Stimulated activated CD8-positive, alpha-beta memory T cell treated with anti-CD3 and anti-CD28 coated beads, Interleukin-12 subunit alpha, Interleukin-12 subunit beta, amount 100 ng/mL, for 1 hour (primary cell): Measurements from ENCODE around the gene GALNT6.

ENCODE experiments used
- DNase-seq: peaks from one replicate; pipeline ENCODE4 v3.0.0-alpha.2; 2020; ENCODE audit warnings: low read depth

Gene GALNT6

GRCh38 chr12:51381226-51382079 is 9.8 kb downstream of the GALNT6 start:
- DNase-seq, result no peak

DNA sequence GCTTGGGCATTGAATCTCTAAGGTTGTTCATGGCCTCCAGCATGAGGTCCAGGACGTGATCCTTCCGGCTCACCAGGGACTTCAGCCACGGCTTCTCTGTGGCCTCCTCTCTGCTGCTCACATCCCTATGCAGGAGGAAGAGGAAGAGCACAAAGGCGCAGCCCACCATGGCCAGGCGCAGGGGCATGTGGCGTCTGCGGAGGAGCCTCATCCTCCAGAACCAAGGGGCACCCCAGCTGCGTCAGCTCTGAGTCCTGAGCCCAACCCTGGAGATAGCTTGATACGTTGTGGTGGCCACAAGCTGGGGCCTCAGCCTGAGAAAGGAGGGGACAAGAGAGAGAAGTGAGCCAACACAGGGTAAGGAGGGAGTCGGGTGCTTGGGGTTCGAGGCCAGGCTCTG is 11.6 kb downstream of the GALNT6 start:
- DNase-seq, result no peak

DNA sequence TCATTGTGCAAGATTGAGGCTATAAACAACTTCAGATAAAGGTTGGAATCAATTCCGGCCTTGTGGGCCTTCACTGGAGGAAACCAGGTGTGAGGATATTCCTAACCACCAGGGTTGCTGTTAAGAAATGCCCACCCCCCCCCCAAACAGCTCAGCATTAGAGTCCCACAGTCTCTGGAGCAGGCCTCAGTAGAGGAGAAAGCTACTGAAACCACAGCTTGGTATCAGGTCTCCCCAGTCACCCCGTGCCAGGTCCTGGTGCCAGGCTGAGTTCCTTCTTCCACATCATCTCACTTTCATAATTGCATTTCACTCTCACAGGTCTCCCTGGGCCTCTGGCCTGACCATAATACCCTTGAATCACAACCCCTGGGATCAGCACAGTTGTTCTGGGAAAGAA is 12.5 kb downstream of the GALNT6 start:
- no peak for DNase-seq

- DNase-seq, result no peak
These were observed 13.9 kb downstream of the GALNT6 start for GRCh38 chr12:51377099-51377984.

- DNase-seq, result no peak
These were observed 16.4 kb downstream of the GALNT6 start for GRCh38 chr12:51374856-51375255.

- DNase-seq, result no peak
These were observed 16.8 kb downstream of the GALNT6 start for GRCh38 chr12:51374361-51374760.

DNA sequence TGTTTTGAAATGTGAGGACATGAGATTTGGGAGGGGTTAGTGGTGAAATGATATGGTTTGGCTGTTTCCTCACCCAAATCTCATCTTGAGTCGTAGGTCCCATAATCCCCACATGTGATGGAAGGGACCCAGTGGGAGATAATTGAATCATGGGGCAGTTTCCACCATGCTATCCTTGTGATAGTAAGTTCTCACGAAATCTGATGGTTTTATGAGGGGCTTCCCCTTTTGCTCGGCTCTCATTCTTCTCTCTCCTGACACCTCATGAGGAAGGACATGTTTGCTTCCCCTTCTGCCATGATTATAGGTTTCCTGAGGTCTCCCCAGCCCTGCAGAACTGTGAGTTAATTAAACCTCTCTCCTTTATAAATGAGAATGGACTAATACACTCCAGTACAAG is 18.0 kb downstream of the GALNT6 start:
- DNase-seq, result no peak

- no peak for DNase-seq
These were observed 19.2 kb downstream of the GALNT6 start for GRCh38 chr12:51372021-51372420.

GRCh38 chr12:51371295-51371953 is 19.8 kb downstream of the GALNT6 start:
- no peak for DNase-seq

DNA sequence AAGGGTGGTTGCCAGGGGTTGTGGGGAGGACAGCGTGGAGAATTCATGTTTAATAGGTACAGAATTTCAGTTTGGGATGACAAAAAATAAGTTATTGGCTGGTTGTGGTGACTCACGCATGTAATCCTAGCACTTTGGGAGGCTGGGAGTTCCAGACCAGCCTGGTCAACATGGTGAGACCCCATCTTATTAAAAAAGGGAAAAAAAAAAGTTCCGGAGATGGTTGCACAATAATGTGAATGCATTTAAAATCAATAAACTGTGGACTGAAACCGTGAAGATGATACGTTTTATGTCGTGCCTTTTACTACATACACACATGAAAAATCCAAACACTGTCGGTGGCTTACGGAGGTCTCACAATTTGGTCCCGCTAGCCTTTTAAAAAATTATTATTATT is 20.5 kb downstream of the GALNT6 start:
- no peak for DNase-seq

GRCh38 chr12:51369581-51369980 is 21.6 kb downstream of the GALNT6 start:
- DNase-seq, result no peak

GRCh38 chr12:51368640-51369517 is 22.3 kb downstream of the GALNT6 start:
- DNase-seq, result peak; percentile 72

DNA sequence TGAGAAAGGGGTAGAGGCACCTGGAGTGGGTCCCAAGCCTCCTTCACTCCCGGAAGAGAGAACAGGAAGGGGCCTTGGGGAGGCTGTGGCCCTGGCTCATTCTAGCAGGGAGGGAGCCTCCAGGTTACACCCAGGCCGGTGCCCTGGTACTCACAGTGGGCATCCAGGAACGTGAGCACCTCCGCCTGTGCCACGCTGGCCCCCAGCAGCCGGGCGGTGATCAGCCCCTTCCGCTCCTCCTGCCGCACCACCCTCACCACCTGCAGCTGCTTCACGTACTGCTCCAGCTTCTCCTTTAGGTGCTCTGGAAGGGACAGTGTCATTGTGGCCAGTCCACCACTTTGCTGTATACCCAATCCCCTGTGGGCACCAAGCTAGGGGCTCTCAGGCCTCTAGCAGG is 25.9 kb downstream of the GALNT6 start:
- no peak for DNase-seq

DNA sequence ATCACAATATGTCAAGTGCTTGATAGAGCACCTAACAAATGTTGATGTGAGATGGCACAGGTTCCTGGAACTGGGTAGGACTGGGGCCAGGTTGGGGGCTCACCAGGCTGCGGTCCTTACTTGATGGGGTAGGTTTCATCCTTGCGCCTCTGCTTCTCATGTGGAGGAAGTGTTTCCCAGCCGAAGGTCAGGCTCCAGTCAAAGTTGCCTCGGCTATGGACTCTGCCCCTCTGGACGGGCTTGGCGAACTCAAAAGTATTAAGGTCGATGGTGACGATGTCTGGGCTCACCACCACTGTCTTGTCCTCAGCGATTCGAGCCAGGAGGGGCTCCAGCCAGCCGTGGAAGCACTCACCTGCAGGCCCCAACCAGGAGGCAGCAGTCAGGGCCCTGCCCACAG is 27.2 kb downstream of the GALNT6 start:
- no peak for DNase-seq

DNA sequence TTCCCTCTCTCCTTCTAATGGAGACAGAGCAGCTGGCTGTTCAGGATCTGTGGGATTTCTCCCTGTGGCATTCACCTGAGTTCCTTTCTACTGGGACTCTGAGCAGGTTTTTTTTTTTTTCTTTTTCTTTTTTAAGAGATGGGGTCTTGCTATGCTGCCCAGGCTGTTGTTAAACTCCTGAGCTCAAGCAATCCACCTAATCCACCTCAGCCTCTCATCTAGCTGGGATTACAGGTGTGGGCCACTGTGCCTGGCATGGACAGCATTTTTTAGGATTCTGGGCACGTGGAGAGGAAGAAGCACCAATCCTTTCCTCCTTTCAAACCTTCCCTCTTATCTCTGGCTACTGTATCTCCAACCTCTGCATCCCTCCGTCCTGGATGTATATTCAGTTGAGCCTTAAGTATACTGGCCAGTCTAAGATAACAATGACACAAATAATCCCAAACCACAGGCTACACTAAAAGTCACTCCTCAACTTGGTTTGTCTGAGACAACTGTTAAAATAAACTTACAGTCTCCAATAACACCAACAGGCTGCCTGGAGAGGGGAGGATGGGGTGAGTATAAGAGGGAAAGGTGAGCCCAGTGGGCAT is 28.4 kb downstream of the GALNT6 start:
- no peak for DNase-seq

DNA sequence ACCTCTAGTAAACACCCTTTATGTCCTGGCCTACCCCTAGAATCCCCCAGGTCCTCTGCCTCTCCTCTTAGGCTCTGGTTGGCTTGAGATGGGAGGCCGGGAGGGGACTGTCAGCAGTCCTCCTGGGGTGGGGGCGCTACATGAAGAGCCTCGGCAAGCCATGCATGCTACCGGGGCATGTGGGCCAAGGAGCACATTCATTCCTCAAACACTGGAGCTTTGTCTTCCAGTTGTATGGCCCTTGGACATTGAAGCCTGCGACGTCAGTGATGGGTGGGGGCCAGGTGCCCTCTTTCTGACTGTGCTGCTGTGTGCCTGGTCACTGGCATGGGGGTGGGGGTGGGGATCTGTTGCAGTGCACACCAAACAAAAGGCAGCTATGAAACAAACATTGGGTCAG is 28.9 kb downstream of the GALNT6 start:
- no peak for DNase-seq

- no peak for DNase-seq
These were observed 29.8 kb downstream of the GALNT6 start for GRCh38 chr12:51361161-51362016.

DNA sequence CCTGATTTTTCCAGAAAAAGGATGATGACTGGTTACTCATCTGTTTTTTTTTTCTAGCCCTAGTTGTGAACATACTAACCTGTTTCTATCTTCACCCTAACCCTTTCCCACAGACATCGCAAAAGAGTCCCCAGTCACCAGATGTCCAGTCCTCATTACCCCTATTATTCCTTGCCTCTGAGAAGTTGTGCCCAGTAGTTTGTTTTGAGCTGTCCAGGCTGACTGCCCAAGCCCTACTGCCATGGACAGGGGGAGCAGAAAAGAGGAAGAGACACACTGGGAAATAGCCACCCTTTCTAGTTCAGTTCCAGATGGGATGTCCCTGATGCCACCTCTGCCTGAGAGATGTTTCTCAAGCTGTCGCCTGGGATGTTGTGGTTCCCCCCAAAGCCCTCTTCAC is 30.9 kb downstream of the GALNT6 start:
- DNase-seq, result no peak

GRCh38 chr12:51359851-51360250 is 31.4 kb downstream of the GALNT6 start:
- no peak for DNase-seq

GRCh38 chr12:51358496-51358895 is 32.7 kb downstream of the GALNT6 start:
- no peak for DNase-seq
